Uterus (tissue), 4 donors: ENCODE data around the gene ZMYND19. TPM values are rescaled to one million over a fixed set of nuclear protein-coding genes. Genes with fewer than 3 reads are reported as not detected.

ENCODE experiments used
- DNase-seq, 2 donors: peaks; one replicate each; pipeline ENCODE4 v3.0.0-alpha.2; 2019 to 2020
- H3K27ac ChIP-seq, 2 donors: fragments of 200-600 bp; sonication (generic); 1 replicate in 1 of 2; 2 replicates in 1 of 2; pipeline ENCODE4 v1.5.1; 2016 to 2018
- H3K27me3 ChIP-seq, 2 donors: fragments of 200-600 bp; sonication (generic); one replicate each; pipeline ENCODE4 v1.5.1; 2018 to 2019; ENCODE audit warnings: control low read depth in 1 of 2
- H3K36me3 ChIP-seq, 2 donors: fragments of 200-600 bp; sonication (generic); one replicate each; pipeline ENCODE4 v1.5.1; 2019; ENCODE audit warnings: control low read depth in 1 of 2
- H3K4me1 ChIP-seq, 2 donors: fragments of 200-600 bp; sonication (generic); one replicate each; pipeline ENCODE4 v1.5.1; 2018 to 2019; ENCODE audit warnings: control low read depth in 1 of 2
- H3K4me3 ChIP-seq, 2 donors: fragments of 200-600 bp; sonication (generic); 1 replicate in 1 of 2; 2 replicates in 1 of 2; pipeline ENCODE4 v1.5.1; 2018 to 2019; ENCODE audit warnings: mild to moderate bottlenecking in 1 of 2
- H3K9me3 ChIP-seq, 2 donors: fragments of 200-600 bp; sonication (generic); one replicate each; pipeline ENCODE4 v1.5.1; 2019; ENCODE audit warnings: control low read depth in 1 of 2
- POLR2A ChIP-seq, 2 donors: fragments of 450-650 bp; IDR thresholded peaks; one replicate each; pipeline ENCODE4 v1.6.1; 2016; ENCODE audit warnings: antibody characterized with exemption in 2 of 2, mild to moderate bottlenecking in 1 of 2, moderate library complexity in 1 of 2
- intact Hi-C: fragments of 100-400 bp; cut with DNase I; formaldehyde crosslinking; loops from one replicate; pipeline ENCODE4 v1.15.1; 2023; ENCODE audit warnings: low total_unique reads
- total RNA-seq, 4 donors: library from RNA; depleted of rRNA in 3 of 4; stranded (reverse); fragments of >200 nt in 3 of 4; gene quantifications; one replicate each; pipeline versions ENCODE4 v1.1.0 to v1.2.4, GENCODE V29; 2014 to 2023
- TF ChIP-seq, protein P1 (sequence below), 4 experiments: fragments of 200-600 bp in 2 of 4; fragments of 450-650 bp in 2 of 4; sonication (generic) in 2 of 4; IDR thresholded peaks; one replicate each; pipeline ENCODE4 v1.5.1; 2016 to 2019; ENCODE audit warnings: antibody characterized with exemption in 4 of 4, mild to moderate bottlenecking in 2 of 4, moderate library complexity in 1 of 4
- donor health status: DM: yes; HTN: yes; CAD: no.

Gene ZMYND19
- 10 to 100 TPM; 14.7 to 26.4 (median 16.3) TPM for total RNA-seq

DNA sequence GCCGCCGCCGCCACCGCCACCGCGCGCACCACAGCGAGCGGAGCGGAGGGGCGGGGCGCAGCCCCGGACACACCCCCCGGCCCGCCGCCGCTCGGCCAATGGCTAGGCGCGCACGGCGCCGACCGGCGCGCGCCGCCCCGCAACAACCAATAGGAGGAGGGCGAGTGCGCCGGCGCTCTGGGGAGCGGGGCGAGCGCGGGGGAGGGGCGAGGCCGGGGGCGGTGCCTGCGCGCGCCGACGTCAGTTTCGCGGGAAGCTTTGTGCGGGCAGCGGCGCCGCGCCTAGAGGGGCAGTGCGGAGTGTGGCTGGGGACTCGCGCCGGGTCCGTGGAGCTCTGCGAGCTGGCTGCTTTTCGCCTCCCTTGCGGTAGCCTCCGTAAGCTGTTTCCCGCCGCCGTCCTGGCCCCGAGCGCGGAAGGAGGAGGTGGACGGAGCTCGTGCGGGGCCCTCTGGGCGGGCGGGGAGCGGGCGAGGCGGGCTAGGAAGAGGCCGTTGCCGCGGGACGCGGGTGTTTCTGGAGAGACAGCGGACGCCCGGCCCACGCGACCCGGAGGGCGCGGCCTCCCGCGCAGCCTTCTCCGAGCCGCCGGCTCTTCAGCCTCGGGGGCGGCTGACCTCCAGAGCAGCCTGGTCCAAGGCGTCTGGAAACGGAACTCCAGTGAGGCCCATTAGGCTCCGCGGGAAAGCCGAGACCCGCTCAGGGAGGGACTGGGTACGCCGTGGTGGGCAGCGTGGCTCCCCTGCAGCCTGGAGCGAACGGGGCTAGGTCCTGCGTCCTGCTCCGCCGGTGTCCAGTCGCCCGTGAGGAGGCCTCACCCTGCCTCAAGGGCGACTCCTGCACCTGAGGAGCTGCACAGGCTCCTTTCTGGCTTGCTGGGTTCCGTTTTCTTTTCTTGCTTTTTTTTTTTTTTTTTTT is at the start of gene ZMYND19:
ZMYND19 (minus strand) TSS at position 44 of the 915 bp plus-strand sequence. CDS start 249 bp downstream, outside the sequence.
- Histone ChIP-seq H3K4me3 (peak within 1 kb of the TSS; percentile 47 to 67), H3K36me3 (no peaks in the 10 kb centered on the region), H3K9me3 (no peaks in the 10 kb centered on the region), H3K4me1 (peaks cover 0 to 9% of the 10 kb centered on the region in 2 donors), H3K27me3 (no peaks in the 10 kb centered on the region), H3K27ac (peak within 1 kb of the TSS in 1 of 2 donors; percentile 35)
- peak; percentile 82 to 90 for DNase-seq
- intact Hi-C loops, result no loop called here
- TF ChIP-seq, protein P1, sequence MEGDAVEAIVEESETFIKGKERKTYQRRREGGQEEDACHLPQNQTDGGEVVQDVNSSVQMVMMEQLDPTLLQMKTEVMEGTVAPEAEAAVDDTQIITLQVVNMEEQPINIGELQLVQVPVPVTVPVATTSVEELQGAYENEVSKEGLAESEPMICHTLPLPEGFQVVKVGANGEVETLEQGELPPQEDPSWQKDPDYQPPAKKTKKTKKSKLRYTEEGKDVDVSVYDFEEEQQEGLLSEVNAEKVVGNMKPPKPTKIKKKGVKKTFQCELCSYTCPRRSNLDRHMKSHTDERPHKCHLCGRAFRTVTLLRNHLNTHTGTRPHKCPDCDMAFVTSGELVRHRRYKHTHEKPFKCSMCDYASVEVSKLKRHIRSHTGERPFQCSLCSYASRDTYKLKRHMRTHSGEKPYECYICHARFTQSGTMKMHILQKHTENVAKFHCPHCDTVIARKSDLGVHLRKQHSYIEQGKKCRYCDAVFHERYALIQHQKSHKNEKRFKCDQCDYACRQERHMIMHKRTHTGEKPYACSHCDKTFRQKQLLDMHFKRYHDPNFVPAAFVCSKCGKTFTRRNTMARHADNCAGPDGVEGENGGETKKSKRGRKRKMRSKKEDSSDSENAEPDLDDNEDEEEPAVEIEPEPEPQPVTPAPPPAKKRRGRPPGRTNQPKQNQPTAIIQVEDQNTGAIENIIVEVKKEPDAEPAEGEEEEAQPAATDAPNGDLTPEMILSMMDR (IDR thresholded peaks at IDR 0.05), result peak in 1 of 4 experiments; percentile 30
- TF ChIP-seq POLR2A (IDR thresholded peaks at IDR 0.05), result peak in 1 of 2 donors; percentile 14

DNA sequence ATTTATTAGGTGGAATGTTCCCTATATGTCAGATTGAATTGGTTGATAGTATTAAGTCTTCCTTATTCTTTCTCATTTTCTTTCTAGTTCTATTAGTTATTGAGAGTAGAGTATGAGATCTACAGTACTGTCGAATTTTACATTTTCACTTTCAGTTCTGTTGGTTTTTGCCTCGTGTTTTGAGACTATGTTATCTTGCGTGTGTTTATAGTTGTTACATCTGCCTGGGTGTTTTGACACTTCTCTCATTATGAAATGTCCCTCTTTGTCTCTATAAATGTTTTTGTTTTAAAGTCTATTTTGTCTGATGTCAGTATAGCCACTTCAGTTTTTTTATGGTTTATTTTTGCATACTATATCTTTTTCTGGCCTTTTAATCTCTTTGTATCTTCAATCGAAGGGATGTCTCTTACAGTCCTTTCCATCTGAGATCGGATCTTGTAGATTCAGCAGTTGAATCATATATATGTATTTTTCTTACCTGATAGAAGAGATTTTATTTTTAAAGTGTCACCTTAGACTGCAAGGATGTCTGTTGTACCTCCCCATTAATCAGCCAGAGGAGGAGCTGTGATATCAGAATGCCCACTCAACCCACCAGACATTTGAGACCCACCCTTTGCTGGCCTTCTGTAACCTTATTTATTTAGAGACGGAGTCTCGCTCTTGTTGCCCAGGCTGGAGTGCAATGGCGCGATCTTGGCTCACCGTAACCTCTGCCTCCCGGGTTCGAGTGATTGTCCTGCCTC is 49.2 kb upstream of the ZMYND19 start:
- Histone ChIP-seq H3K27ac (no peak overlapping the region), H3K4me1 (no peaks in the 10 kb centered on the region), H3K9me3 (no peaks in the 10 kb centered on the region), H3K4me3 (peak overlapping the region in 1 of 2 donors; percentile 13), H3K27me3 (no peaks in the 10 kb centered on the region), H3K36me3 (no peaks in the 10 kb centered on the region)
- intact Hi-C loops, result no loop called here
- no peak for DNase-seq
- TF ChIP-seq, protein P1 (IDR thresholded peaks at IDR 0.05), result no peak
- no peak for TF ChIP-seq POLR2A (IDR thresholded peaks at IDR 0.05)

DNA sequence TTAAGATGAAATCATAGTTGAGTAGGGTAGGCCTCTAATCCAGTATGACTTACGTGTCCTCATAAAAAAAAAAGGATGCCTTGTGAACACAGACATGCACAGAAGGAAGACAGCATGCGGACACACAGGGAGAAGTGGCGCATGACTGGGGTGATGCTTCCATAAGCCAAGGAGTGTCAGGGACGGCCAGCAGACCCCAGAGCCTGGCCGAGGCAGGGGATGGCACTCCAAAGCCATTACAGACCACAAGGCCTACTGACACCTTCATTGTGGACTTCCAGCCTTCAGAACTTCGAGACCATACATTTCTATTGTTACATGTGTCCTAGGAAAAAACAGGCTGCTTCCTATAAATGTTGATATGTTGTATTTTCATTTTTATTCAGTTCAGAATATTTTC is 48.4 kb upstream of the ZMYND19 start:
- no peaks in the 10 kb centered on the region for H3K36me3 ChIP-seq
- TF ChIP-seq, protein P1 (IDR thresholded peaks at IDR 0.05), result no peak
- TF ChIP-seq POLR2A (IDR thresholded peaks at IDR 0.05), result no peak
- H3K9me3 ChIP-seq, result no peaks in the 10 kb centered on the region
- H3K4me3 ChIP-seq, result no peak overlapping the region
- H3K27ac ChIP-seq, result no peak overlapping the region
- intact Hi-C loops, result no loop called here
- H3K27me3 ChIP-seq, result no peaks in the 10 kb centered on the region
- no peak for DNase-seq
- H3K4me1 ChIP-seq, result no peaks in the 10 kb centered on the region

DNA sequence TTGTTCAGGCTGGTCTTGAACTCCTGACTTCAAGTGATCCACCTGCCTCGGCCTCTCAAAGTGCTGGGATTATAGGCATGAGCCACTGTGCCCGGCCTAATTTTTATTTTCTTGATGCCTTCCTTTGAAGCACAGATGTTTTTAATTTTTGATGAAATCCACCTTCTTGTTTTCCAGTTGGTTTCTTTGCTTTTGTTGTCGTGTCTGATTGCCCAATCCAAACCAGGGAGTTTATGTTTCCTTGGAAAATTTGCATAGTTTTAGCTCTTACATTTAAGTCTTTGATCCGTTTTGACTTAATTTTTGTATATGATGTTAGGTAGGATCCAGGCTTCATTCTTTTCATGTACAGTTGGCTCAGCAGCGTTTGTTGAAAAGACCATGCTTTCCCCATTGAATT is 43.7 kb upstream of the ZMYND19 start:
- no peak for TF ChIP-seq POLR2A (IDR thresholded peaks at IDR 0.05)
- TF ChIP-seq, protein P1 (IDR thresholded peaks at IDR 0.05), result no peak
- H3K27me3 ChIP-seq, result no peaks in the 10 kb centered on the region
- H3K36me3 ChIP-seq, result no peaks in the 10 kb centered on the region
- H3K27ac ChIP-seq, result no peak overlapping the region
- H3K9me3 ChIP-seq, result no peaks in the 10 kb centered on the region
- no peaks in the 10 kb centered on the region for H3K4me1 ChIP-seq
- intact Hi-C loops, result no loop called here
- H3K4me3 ChIP-seq, result no peak overlapping the region
- DNase-seq, result no peak
